ENCODE results near the gene MTO1.
"Not testable (repeated sequence)": the region's sequence is repeated elsewhere in the genome, so short reads cannot be mapped to it uniquely, and the experiment has no call there.

MTO1 gene

DNA sequence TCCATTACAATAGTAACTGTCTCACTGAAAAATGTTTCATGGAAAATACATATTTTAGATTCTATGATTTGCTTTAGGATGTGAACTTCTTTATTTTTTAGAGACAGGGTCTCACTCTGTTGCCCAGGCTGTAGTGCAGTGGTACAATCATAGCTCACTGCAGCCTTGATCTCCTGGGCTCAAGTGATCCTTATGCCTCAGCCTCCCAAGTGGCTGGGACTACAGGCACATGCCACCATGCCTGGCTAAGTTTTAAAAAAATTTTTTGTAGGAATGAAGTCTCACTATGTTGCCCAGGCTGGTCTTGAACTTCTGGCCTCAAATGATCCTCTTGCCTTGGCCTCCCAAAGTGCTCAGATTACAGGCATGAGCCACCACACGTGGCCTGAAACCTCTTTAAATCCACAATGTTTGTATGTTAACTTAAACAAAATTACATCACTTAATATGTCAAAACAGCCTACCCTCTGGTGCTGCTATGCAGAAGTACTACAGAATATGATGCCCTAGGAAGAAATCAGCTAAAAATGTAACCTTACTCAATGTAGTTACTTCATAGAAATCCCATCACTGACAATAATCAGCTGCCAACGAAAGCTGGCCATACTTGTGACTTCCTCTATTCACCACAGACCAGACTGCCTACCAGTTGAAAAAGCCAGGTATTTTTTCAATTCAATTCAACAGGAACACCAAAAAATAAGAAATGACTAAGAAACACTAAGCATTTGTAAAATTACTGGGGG is 41.7 kb downstream of the MTO1 start:
- DNase-seq (ENCODE audit: low read depth in 1 of 2, low spot score in 1 of 2), result no peak

DNA sequence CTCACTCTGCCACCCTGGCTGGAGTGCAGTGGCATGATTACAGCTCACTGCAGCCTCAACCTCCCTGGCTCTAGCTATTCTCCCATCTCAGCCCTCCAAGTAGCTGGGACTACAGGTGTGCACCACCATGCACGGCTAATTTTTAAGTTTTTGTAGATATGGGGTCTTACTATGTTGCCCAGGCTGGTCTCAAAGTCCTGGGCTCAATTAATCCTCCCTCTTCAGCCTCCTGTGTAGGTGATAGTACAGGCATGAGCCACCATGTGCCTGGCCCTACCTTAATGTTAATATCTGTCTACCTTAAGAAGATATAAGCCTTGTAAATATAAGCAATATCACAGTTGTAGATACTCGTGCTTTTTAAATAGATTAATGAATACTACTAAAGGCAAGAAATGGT is 42.6 kb downstream of the MTO1 start:
- DNase-seq (ENCODE audit: low read depth in 1 of 2, low spot score in 1 of 2), result no peak

DNA sequence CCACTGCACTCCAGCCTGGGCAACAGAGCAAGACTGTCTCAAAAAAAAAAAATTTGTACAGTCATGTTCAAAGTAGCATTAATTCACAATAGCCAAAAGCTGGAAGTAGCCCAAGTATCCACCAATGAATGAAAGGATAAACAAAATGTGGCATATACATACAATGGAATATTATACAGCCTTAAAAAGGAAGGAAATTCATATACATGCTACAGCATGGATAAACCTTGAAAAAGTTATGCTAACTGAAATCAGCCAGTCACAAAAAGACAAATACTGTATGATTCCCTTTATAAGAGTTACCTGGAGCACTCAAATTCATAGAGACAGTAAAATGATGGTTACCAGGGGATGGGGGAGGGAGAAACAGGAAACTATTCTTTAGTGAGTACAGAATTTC is 43.6 kb downstream of the MTO1 start:
- DNase-seq (ENCODE audit: low read depth in 1 of 2, low spot score in 1 of 2), result no peak

DNA sequence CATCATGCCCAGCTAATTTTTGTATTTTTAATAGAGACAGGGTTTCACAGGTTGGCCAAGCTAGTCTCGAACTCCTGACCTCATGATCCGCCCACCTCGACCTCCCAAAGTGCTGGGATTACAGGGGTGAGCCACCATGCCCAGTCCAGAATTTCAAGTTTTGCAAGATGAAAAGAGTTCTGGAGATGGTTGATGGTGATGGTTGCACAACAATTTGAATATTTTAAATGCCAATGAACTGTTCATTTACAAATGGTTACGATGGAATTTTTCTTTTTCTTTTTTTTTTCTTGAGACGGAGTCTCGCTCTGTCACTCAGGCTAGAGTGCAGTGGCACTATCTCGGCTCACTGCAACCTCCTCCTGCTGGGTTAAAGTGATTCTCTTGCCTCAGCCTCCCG is 44.2 kb downstream of the MTO1 start:
- not testable (repeated sequence) for DNase-seq (ENCODE audit: low read depth in 1 of 2, low spot score in 1 of 2)

DNA sequence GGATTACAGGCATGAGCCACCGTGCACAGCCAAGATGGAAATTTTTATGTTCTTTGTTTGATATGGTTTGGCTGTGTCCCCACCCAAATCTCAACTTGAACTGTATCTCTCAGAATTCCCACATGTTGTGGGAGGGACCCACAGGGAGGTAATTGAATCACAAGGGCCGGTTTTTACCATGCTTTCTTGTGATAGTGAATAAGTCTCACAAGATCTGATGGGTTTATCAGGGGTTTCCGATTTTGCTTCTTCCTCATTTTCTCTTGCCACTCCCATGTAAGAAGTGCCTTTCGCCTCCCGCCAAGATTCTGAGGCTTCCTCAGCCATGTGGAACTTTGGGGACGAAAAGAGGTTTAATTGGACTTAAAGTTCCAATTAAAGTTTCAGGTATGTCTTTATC is 44.7 kb downstream of the MTO1 start:
- no peak for DNase-seq (ENCODE audit: low read depth in 1 of 2, low spot score in 1 of 2)

DNA sequence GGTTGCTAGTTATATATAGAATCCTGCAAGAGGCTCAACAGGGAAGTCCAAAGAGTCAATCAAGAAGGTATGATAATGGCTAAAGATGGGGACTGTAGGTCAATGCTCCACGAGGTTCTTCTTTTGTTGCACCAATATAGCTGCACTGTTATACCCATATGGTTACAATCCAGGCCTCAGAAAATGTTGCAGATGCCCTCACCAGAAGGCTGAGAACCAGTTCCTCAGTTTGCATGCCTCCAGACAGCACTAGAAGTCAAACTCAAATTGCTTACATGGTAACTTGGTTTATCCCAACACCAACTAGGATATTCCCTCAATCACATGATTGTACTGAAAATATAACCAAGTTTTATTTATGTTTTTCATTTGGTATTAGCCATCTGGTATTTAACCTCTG is 47.2 kb downstream of the MTO1 start:
- no peak for DNase-seq (ENCODE audit: low read depth in 1 of 2, low spot score in 1 of 2)

DNA sequence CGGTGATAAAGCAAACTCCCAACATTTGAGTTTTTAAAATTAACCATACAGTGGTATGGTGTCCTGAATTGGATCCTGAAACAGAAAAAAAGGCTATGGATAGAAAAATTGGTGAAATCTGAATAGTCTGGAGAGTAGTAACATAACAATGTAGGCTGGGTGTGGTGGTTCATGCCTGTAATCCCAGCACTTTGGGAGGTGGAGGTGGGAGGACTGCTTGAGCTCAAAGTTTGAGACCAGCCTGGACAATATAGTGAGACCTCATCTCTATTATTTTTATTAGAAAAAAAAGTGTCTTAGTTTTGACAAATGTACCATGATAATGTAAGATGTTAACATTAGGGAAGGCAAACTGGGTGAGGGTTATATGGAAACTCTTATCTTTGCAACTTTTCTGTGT is 48.3 kb downstream of the MTO1 start:
- no peak for DNase-seq (ENCODE audit: low read depth in 1 of 2, low spot score in 1 of 2)

DNA sequence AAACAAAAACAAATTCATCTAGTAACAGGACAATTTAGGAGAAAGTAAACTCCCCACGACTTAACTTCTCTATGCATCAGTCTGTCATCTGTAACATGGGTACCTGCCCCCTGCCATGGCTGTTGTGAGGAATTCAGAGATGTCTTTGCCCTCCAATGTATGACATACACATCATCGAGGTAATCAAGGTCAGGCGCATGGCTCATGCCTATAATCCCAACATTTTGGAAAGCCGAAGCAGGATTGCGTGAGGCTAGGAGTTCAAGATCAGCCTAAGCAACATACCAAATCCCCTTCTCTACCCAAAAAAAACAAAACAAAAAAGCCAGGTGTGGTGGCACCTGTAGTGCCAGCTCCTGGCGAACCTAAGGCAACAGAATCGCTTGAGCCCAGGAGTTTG is 50.3 kb downstream of the MTO1 start:
- no peak for DNase-seq (ENCODE audit: low read depth in 1 of 2, low spot score in 1 of 2)

DNA sequence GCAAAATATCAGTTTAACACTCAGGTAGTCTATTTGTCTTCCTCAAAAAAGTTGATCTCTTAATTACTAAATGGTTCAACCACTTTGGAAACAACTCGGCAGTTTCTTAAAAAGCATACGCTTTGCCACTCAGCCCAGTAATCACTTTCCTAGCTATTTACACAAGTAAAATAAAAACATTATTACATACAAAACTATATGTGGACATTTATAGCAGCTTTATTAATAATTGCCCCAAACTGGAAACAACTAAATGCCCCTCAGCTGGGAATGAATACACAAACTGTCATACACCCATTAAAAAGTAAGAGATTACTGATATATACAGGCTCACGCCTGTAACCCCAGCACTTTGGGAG is 51.9 kb downstream of the MTO1 start:
- no peak for DNase-seq (ENCODE audit: low read depth in 1 of 2, low spot score in 1 of 2)

DNA sequence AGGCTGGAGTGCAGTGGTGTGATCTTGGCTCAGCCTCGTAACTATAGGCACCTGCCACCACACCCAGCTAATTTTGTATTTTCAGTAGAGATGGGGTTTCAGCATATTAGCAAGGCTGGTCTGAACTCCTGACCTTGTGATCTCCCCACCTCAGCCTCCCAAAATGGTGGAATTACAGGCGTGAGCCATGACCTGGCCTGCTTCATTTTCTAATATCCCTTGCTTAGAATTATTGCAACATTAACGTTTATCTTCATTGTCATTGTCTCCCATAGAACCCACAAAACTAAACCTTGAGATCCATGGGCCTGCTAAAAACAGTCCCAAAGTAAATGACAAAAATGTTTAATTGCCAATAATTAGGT is 53.2 kb downstream of the MTO1 start:
- no peak for DNase-seq (ENCODE audit: low read depth in 1 of 2, low spot score in 1 of 2)

DNA sequence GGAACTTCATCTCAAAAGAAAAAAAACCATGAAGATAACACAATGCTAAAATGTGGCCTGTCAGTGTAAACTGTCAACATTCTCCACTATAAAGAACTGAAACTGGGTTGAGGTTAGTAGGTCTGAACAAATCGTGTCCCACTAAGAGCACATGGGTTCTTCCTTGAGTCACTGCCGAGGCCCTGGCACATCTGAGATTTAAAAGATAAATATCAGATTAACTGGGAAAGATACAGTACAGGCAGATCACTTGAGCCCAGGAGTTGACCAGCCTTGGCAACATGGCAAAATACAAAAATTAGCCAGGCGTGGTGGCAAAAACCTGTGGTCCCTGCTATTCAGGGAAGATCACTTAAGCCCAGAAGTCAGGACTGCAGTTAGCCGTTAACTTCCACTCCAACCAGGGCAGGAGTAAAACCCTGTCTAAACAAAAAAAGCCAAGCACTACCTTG is 53.7 kb downstream of the MTO1 start:
- DNase-seq (ENCODE audit: low read depth in 1 of 2, low spot score in 1 of 2), result no peak

DNA sequence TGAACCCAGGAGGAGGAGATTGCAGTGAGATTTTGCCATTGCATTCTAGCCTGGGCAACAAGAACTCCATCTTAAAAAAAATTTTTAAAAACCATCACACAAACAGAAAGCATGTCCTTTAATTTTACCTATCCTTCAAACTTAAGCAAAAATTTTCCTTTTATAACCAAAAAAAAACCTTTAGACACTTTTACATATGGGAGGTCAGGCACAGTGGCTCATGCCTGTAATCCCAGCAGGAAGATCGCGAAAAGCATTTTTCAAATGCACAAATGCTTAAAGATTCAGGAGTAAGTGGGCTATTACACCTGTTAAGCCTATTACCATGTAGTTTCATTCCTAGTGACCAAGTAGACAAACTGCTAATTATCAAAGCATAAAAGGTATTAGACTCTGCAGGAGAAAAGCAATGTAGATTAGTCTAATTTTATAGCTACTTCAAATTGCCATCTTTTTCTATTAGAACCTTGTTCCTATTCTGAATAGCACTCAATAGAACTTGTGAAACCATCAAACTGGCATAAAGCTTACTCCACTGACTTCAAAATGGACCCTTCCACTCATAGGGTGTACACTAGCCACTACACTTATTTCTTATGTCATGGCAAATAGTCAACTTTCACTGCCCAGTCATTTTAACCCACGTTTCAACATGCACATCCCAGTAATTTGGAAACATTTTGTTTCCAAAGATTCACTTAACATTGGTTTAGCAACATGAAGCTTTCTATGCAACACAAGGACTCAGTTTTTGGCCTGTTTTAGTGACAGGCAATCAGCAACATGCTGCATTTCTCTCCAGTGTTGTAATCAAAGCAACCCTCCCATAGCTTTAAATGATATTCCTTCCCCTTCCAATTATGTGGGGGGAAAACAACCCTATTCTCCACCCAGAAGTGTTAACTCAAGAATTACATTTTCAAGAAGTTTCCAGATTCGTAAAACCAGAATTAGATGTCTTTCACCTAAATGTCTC is 55.3 kb downstream of the MTO1 start:
- no peak for DNase-seq (ENCODE audit: low read depth in 1 of 2, low spot score in 1 of 2)

DNA sequence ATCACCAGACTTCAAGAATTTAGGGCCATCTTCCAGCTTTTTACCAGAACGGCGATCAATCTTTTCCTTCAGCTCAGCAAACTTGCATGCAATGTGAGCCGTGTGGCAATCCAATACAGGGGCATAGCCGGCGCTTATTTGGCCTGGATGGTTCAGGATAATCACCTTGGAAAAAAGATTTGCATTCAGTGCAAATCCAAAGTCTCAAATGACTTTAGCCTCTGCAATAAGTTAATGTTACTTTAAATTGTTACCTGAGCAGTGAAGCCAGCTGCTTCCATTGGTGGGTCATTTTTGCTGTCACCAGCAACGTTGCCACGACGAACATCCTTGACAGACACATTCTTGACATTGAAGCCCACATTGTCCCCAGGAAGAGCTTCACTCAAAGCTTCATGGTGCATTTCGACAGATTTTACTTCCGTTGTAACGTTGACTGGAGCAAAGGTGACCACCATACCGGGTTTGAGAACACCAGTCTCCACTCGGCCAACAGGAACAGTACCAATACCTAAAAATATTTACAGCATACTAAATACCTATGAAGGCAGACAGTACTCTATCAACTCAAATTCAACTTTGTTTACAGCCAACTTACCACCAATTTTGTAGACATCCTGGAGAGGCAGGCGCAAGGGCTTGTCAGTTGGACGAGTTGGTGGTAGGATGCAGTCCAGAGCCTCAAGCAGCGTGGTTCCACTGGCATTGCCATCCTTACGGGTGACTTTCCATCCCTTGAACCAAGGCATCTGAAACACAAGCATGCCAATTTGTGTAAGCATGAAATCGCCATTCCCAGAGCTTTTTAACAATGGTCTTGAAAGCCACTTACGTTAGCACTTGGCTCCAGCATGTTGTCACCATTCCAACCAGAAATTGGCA is 56.8 kb downstream of the MTO1 start:
- DNase-seq (ENCODE audit: low read depth in 1 of 2, low spot score in 1 of 2), result not testable (repeated sequence)

DNA sequence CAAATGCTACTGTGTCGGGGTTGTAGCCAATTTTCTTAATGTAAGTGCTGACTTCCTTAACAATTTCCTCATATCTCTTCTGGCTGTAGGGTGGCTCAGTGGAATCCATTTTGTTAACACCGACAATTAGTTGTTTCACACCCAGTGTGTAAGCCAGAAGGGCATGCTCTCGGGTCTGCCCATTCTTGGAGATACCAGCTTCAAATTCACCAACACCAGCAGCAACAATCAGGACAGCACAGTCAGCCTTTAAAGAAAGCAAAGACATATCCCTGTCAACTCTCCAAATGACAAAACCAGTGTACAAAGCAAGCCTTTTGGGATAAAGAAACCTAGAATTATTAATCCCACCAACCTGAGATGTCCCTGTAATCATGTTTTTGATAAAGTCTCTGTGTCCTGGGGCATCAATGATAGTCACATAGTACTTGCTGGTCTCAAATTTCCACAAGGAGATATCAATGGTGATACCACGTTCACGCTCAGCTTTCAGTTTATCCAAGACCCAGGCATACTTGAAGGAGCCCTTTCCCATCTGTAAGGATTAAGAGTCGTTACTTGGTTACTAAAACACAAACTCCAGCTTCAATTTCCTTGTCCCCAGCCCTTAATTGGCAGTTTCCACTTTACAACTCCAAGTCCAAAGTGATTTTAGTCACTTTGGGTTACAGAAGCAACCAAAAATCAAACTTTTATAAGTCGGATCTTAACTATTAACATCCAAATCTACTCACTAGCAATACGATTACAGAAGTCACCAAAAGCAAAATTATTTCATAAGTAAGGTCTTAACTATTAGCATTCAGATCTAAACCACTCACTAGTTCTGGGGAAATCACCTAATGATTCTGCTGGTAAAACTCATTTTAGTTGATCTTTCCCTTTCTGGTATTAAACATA is 57.7 kb downstream of the MTO1 start:
- not testable (repeated sequence) for DNase-seq (ENCODE audit: low read depth in 1 of 2, low spot score in 1 of 2)

DNA sequence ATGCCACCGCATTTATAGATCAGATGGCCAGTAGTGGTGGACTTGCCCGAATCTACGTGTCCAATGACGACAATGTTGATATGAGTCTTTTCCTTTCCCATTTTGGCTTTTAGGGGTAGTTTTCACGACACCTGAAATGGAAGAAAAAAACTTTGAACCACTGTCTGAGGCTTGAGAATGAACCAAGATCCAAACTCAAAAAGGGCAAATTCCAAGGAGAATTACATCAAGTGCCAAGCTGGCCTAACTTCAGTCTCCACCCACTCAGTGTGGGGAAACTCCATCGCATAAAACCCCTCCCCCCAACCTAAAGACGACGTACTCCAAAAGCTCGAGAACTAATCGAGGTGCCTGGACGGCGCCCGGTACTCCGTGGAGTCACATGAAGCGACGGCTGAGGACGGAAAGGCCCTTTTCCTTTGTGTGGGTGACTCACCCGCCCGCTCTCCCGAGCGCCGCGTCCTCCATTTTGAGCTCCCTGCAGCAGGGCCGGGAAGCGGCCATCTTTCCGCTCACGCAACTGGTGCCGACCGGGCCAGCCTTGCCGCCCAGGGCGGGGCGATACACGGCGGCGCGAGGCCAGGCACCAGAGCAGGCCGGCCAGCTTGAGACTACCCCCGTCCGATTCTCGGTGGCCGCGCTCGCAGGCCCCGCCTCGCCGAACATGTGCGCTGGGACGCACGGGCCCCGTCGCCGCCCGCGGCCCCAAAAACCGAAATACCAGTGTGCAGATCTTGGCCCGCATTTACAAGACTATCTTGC is 58.6 kb downstream of the MTO1 start:
- peak; percentile 82 to 84 for DNase-seq (ENCODE audit: low read depth in 1 of 2, low spot score in 1 of 2)

DNA sequence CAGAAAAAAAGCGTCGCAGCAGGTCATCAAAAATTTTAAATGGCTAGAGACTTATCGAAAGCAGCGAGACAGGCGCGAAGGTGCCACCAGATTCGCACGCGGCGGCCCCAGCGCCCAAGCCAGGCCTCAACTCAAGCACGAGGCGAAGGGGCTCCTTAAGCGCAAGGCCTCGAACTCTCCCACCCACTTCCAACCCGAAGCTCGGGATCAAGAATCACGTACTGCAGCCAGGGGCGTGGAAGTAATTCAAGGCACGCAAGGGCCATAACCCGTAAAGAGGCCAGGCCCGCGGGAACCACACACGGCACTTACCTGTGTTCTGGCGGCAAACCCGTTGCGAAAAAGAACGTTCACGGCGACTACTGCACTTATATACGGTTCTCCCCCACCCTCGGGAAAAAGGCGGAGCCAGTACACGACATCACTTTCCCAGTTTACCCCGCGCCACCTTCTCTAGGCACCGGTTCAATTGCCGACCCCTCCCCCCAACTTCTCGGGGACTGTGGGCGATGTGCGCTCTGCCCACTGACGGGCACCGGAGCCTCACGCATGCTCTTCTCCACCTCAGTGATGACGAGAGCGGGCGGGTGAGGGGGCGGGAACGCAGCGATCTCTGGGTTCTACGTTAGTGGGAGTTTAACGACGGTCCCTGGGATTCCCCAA is 59.3 kb downstream of the MTO1 start, which contains the start of gene EEF1A1:
Gene EEF1A1 (minus strand): TSS at position 345 of the 663 bp plus-strand sequence. CDS start 1,006 bp downstream, outside the sequence.
- peak; percentile 99 to 100 for DNase-seq (ENCODE audit: low read depth in 1 of 2, low spot score in 1 of 2)

DNA sequence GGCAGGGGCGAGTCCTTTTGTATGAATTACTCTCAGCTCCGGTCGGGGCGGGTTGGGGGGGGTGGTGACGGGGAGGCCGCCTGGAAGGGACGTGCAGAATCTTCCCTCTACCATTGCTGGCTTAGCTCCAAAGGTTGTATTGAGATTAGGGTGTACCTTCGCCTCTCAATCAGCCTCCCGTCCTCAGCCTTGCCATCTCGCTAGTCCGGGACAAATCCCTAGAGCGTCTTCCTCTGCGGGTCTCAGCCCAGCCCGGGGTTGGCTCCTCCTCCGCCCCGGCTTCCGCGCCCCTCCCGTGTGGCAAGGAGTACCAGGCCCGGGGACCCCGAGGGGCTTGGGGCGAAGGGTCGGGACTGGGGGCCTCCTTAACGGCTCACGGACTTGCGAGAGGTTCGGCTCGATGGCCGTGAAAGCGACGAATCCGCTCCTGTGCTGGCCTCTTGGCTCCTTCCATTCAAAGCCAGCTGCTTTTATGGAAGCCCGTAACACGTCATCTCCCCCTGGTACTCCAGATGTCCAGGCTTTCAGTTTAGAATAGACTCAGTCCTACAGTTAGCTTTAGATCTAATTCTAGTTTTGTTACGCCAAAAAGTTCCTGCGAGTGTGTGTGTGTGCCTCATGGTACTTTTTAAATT is 59.9 kb downstream of the MTO1 start:
- DNase-seq (ENCODE audit: low read depth in 1 of 2, low spot score in 1 of 2), result peak in 1 of 2 donors; percentile 68

DNA sequence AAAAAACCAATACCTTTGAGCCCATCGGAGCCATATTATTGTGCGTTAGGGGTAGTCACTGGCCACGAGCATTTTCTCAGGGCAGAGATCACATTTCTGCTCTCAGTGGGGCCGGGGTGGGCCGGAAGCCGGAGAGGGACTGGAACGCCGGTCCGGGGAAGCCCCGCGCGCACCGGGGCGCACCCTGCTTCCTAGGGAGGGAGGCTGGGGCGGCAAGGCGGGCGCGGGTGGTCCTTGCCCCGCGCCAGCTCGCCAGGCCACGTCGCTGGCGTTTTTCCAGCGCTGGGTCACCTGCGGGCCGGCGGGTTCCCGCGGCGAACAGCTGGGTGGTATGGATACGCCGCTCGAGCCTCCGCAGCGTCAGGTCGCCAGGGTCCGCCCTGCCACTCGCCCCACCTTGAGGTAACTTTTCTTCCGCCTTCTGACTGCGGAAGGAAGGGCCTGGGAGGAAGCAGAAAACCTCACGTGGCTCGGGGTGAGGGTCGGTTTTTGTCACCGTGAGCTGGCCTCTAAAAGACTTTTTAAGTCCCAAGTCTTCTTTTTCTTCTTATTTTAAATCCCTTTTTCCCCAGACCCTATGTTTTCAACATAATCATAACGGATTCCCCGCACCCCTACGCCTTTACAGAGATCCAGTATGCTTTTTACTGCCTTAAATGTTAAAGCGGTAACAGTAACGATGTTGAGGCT is 62.0 kb downstream of the MTO1 start:
- DNase-seq (ENCODE audit: low read depth in 1 of 2, low spot score in 1 of 2), result peak; percentile 61 to 74

Data from activated CD4-positive, alpha-beta T cell treated with anti-CD3 and anti-CD28 coated beads, Interleukin-2, amount 50 U/mL, for 24 hours (primary cell).